ENCODE results near the gene CSRP1. TPM values are rescaled to one million over a fixed set of nuclear protein-coding genes. Genes with fewer than 3 reads are reported as not detected.
A peak's percentile ranks its signal among the peaks of the same experiment; 100 is the strongest.
"Not testable (repeated sequence)": the region's sequence is repeated elsewhere in the genome, so short reads cannot be mapped to it uniquely, and the experiment has no call there.

The CSRP1 gene
- polyA plus RNA-seq, 1 donor: 37.0 TPM

DNA sequence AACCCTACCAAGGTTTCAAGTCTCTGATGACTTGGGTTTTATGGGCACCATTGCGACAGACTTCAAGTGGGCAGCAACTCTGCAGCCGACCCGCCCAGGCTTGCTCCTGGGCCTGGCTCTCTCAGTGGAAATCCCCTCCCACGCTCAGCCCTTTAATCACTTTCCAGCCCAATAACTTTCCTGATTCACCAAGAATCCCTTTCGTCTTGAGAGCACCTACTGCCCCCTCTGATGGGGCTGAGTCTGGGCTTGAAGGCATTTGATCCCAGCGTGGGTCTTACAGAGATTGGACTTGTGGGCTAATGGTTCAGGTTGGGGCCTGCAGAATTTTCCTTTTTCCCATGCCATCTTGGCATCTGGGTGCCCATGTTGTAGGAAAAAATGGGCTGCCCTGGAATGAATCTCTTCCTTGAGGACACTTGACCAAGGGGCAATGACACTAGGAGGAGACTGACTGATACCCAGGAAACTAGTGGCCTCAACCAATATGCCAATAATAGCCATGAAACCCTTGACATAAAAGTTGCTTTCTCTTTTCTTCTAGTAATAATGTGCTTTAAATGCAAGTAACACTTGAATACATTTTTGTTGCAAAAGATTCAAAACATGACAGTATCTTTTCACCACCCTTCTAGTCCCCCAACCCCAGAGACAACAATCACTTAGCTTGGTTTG lies 30.1 kb downstream of the CSRP1 start:
- DNase-seq: no peak

GRCh38 chr1:201475915-201476669 lies 30.8 kb downstream of the CSRP1 start:
- DNase-seq: no peak

DNA sequence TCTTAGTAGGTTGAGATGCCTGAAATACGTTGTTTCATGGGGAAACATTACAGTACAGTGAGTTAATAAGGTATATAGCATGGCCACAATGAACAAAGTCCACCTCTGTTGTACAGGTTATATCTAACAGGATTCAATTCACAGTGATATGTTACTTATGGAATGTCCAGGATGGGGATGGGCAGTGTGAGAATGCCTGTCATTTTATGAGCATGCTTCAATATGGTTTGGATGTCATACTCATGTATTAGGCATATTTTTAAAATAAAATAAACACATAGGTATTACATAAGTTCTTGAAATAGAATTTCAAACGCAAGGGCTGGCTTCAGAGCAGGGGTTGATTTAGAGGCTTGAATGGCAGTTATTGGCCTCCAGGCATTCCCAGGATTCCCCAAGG lies 31.8 kb downstream of the CSRP1 start:
- DNase-seq: no peak

- no peak for DNase-seq
Observed at GRCh38 chr1:201473296-201473695, 33.6 kb downstream of the CSRP1 start.

GRCh38 chr1:201472321-201472720 lies 34.6 kb downstream of the CSRP1 start:
- not testable (repeated sequence) for DNase-seq

GRCh38 chr1:201471772-201472171 lies 35.2 kb downstream of the CSRP1 start:
- no peak for DNase-seq

GRCh38 chr1:201470581-201470980 lies 36.3 kb downstream of the CSRP1 start:
- DNase-seq: no peak

DNA sequence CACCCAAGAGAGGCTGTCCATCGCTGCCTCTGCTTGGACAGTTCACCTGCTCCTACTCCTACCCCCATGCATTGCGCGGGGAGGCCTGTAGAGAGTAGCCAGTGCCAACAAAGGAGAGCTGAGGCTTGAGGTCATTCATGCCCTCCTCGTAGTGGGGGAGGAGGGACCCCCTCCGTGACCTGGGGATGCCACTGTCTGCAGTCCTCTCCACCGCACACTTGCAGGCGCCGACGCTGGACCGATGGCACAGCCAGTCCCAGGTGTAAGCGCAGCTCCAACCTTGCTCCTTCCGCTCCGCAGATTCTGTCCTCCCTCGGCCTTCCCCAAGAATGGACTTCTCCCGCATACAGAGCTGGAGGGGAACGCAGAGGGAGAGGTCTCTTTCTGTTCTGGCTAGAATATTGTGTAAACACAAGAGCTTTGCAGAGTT lies 37.3 kb downstream of the CSRP1 start:
- DNase-seq: no peak

- peak; percentile 76 for DNase-seq
Observed at GRCh38 chr1:201468844-201469644, 37.9 kb downstream of the CSRP1 start, which contains the start of gene PHLDA3. PHLDA3 (minus strand) TSS chr1:201469188; CDS start chr1:201468786, 402 bp downstream.

DNA sequence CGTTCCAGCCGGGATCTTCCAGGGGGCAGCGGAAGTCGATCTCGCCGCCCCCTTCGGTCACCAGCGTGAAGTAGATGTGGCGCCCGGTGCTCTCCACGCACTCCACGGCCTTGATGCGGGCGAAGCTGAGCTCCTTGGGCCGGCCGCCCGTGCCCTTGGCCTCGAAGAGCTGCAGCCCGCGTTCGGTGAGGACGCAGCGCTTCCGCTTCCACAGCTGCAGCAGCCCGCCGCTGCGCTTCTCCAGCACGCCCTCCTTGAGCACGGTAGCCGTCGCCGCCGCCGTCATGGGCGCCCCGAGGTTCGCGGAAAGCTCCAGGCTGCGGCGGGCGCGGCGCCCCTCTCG lies 38.5 kb downstream of the CSRP1 start:
- DNase-seq: peak; percentile 43

DNA sequence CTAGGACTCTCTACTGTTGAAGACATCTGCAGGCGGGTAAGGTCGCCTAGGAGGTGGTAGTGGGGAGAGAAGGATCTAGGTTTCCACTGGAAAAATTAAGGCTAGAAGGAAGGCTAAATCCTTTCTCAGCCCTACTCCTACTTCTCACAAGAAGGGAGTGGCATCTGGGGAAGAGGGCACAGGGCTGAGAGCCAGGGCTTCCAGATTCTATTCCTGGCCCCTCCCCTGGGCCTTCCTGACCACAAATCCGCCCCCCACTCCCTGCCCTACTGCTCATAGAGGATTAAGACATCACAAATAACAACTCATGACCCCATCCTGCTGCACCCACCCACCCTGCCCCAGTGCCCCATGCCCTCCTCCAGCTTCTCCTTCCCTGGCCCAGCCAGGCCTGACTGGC lies 40.4 kb downstream of the CSRP1 start:
- no peak for DNase-seq

GRCh38 chr1:201465698-201466290 lies 41.1 kb downstream of the CSRP1 start:
- DNase-seq: no peak

DNA sequence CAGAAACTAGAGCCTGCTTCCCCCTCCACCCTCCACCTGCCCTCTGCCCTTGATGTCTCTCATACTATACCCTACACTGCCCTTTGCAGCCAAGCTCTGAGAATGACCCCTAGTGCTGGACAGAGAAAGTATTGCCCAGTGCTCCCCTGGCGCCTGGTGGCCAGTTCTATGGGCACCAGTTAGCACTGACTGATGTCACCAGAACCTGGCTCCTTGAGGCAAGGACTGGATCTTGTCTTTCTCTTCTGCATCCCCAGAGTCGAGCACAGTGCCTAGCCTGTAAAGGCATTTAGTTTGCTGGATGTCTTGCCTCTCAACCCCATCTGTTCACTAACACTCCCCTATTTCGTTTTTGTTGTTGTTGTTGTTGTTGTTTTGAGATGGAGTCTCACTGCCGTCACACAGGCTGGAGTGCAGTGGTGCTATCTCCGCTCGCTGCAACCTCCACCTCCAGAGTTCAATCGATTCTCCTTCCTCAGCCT lies 43.8 kb downstream of the CSRP1 start:
- no peak for DNase-seq

DNA sequence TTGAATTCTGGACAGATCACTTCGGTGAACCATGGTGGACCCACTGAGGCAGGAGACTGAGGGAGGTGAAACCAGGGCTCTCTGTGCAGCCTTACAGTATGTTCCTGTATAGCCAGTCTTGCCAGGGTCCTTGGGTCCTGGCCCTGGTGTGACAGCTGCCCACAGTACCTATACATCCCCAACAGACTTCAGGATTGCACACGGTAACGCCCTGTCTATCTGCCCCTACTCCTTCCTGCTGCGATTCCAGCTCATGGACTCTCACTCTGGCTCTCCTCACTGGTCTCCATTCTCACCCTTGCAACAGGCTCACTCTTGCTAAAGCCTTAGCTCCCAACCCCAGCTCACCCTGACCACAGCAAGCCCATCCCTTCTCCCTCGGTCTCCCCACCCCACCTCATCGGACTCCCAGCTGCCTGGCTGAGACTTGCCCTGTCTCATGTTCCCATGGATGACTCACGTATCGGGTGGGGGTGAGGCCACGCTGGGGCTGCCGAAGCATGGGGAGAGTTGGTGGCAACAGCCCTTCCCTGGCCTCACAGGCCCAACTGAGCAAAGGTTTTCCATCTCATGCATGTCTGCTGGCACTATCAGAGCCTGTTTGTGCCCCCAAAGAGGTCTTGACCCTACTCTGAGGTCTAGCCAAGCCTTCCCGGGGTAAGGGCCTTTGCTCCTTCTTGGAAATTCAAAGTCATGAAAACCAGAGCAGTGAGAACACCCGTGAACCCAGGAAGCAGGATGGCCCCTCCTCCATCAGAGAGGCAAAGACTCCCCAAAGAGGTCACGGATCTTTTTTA lies 45.1 kb downstream of the CSRP1 start:
- DNase-seq: peak; percentile 49

DNA sequence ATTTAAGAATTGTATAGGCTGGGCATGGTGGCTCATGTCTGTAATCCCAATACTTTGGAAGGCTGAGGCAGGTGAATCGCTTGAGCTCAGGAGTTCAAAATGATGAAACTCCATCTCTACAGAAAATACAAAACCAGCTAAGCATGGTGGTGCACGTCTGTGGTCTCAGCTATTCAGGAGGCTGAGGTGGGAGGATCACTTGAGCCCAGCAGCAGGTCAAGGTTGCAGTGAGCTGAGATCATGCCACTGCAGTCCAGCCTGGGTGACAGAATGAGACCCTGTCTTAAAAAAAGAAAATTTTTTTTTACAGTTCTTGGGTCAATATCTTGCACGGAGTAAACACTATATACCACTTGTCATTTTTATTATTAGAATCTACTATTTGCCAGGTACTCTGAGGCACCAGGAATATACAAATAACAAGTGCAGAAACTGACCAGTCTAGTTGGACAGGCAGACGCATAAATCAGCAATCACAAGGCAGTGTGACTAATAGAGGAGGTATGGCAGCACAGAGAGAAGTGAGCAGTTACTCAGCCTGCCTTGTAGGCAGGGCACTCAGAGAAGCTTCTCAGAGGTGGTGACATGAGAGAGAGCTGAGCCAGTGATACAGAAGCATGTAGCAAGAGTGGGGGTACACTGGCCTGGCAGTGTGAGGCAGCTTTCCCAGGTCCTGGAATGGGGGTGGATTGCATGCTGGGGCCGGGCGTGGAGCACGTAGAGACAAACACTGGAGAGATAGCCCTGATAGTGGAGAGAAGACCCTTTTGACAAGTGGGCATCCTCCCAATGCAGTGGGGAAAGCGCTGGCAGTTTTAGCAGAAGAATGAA lies 45.9 kb downstream of the CSRP1 start:
- DNase-seq: no peak

GRCh38 chr1:201459775-201460174 lies 47.1 kb downstream of the CSRP1 start:
- DNase-seq: no peak

DNA sequence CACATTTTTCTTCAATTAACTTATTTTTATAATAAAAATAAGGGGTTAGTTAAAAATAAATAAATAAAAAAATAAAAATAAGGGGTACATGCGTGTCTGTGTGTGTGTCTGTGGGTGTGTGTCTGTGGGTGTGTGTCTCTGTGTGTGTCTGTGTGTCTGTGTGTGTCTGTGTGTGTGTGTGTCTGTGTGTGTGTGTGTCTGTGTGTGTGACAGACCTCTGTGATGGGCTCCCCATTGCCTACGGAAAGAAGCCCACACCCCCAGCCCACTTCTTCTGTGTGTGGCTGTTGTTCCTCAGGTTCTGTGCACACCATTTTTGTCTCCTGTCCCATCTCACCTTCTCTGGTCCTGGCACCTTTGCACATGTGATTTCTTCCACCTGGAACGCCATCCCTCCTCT lies 47.9 kb downstream of the CSRP1 start:
- no peak for DNase-seq

GRCh38 chr1:201457508-201457960 lies 49.4 kb downstream of the CSRP1 start:
- no peak for DNase-seq

- DNase-seq: peak; percentile 45
Observed at GRCh38 chr1:201456499-201457309, 50.2 kb downstream of the CSRP1 start.

DNA sequence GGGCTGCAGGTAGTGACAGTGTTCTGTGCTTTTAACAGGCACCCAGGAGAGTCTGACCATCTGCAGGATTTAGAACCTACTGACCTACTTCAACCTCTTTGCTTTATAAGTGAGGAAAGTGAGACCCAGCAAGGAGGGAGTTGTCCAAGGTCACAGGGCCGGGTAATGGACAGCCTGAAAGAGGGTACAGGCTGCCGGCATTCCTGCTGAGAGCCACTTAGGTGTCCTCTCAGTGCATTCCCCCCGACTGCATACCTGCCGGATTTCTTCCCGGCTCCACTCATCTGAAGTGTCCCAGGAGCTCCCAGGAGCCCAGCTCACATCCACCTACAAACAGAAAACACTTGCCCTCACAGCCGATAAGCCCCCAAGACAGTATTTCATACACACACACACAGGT lies 51.8 kb downstream of the CSRP1 start:
- DNase-seq: no peak

All from hindlimb muscle (tissue), 1 donor.